IPS DF 19.7 (cell line): ENCODE results near the gene PTPRR.

Experiments
- DNase-seq: peaks from one replicate; pipeline ENCODE4 v3.0.0-alpha.2; 2013; ENCODE audit warnings: low read depth, low spot score

The PTPRR gene

DNA sequence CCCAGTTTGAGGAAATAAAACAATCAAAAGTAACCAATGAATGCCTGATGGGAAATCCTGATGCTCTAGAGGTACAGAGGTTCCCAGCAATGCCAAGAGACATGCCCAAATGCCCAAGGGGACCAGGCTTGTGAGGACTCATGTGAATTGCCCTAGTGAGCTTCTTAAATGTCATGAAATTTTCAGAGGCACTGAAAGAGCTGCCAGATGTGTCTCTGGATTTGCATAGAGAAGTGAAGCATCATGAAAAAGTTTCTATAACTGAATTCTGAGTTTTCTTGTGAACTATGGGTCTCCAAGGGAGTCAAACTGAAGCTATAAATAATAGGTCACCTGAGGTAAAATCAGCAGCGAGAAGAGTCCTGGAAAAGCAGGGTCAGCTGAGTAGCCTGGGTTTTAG is 9.9 kb downstream of the PTPRR start:
- no peak for DNase-seq

DNA sequence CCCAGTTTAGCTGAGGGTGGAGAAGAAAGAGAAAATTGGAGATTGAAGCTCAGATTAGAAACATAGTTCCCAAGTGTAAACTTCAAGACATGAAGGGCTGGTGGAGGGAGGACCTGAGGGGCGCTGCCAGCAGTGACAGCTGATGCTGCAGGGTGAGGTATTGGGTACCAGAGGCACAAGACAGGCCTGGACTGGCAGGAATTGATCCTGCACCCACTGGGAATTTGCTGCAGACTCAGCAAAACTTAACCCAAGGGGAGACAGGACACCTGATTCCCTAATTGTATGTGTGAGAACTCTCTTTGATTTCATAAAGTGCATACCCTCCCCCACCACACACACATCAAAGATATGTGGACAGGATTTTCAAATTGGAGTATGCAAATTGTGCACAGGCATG is 11.6 kb downstream of the PTPRR start:
- no peak for DNase-seq

DNA sequence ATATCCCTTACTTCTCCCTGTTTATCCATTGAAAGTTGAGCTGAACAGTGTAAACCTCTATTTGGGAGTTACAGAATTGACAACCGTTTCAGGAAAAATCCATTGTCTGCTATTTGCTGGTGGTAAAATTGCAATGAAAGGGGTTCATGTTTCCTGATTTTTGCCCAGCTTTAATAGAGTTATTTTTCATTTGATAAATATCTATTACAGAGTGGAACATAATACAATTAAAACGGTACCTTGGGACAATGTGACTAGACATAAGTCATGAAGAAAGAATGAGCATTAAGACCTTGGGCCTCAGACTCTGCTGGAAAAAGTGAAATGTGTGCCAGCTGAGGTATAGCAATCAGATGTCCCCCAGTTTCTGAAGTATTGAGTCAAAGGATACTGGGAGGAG is 13.1 kb downstream of the PTPRR start:
- DNase-seq, result no peak

DNA sequence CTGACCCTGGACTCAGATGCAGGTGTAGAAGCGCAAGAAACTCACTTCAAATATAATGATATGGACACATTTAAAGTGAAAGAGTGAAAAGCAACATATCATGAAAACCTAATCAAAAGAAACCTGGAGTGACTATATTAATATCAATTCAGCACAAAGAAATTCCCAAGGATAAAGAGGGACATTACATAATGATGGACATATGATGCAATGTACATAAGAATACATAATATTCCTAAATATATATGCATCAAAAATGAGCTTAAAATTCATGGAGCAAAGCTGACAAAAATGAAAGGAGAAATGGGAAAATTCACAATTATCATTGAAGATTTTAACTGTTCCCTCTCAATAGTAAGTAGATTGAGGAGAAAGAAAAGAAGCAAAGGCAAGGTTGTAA is 24.6 kb downstream of the PTPRR start:
- DNase-seq, result no peak

DNA sequence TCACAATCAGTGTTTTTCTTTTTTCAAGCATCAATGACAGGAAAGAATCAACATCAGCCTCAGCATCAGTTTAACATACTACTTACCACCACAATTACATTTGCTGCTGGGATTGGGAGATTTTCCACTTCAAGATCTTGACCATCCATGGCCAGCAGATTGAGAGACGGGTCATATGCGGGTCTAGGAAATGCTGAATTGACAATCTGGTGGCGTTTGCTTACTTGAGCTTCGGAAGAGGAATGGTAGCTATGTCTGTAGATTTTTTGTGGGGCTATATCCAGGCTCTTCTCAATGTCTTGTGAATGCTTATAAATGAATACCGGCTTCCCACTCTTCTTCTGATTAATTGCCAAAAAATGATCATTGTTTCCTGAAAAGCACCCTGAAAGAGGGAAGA is 27.9 kb downstream of the PTPRR start:
- DNase-seq, result no peak

DNA sequence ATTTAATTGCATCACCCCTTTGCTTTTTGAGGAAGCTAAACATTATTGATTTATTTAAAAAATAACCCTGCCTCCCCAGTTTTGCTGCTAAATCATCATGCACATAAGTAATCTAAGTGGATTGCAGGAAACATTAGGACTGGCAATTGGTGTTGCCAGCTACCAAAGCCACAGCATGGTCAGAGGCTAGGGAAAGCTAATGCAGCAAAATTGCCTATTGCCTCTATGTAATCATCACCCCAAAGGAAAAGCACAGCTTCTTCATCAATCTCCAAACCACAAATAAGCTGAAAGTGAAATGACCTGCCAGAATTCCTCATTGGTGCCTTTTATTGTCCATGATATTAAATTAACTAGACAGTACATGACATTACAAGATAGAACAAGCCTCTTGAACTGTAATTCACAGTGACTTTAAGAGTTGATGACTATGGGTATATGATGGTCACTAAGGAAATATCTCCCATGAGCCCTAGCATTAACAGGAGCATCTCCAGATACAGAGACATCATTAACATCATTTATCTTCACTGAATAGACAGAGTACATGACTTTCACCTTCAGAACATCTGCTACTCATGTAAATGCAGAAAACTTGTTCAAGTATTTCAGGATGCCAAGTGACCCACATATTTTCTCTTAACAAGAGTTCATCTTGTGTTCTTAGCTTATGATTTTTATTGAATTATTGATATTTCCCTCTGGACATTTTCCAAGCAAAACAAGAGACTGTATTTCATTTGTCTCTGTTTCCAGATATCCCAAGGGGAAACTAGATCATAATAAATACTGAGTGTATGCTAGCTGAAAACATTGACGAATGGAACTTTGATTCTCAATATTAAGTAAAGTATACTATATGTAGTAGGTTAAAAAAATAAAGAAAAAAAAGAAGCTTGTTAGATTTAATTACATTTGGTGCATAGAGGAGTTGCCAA is 29.4 kb downstream of the PTPRR start:
- no peak for DNase-seq

DNA sequence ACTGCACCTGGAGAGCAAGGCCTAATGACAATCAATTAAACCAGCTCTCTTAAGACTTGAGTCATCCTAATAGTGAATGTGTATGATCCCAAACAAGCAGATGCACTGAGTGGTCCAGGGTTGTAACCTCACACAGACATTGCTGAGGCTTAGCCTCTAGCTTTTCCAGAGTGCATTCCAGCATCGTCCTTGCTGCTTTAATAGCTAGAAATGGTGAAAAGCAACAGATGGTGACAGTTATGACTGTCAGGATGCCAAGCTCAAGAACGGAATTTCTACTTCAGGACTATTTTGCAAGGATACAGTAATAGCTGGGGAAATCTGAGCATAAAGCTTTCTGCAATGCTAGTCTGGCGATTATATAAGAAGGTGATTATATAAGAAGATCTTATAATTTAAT is 34.6 kb downstream of the PTPRR start:
- no peak for DNase-seq

DNA sequence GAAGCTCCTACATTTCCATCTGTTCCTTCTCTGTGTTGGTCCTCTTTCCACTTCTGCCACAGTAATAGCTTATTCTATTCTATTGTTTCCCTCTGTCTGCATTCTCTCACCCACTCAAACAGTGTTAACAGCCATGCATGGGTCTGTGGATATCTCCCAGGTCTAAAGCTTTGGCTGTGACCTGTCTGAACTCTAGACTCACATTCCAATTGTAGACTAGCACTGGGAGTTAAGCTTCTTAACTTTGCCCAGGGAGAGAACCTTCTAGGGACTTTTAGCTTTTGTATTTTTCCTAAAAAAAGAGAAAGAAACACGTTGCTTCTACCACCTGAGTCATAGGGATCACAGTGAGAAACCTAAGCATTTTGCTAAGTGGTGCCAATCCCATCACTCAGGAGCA is 36.7 kb downstream of the PTPRR start:
- DNase-seq, result no peak

DNA sequence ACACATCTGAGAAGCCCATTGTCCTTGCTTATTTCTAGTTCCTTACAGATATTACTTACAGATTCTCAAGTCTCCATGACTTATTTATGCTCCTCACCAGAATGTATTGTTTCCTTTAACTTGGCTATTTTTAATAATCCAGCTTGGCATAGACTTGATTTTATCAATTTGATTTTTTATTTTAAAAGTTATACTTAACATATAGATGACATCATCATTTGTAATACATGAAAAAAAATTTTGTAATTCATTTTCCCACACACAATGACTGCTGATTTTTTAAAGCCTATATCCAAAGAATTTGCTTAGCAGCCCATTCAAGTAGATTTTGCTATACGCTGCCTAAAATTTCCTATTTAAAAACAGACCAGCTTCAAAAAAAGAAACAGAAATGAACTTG is 39.8 kb downstream of the PTPRR start:
- no peak for DNase-seq

DNA sequence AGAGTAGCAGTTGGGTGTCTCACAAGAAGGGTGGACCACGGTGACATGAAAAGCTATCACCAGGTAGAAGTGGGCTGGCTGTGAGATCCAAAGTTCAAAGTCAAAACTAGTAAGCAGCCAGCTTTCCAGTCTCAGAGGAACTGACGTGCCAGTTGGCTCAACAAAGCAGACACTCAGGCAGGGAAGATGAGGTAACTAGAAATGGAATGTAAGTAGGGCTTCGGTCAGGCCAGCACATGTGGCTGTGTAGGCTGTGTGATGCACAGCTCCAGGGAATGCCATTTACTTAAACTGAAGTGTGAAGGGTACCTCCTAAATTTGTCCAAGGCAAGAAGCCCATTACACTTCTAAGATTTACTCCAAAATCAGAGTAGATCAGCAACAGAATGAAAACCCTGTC is 43.6 kb downstream of the PTPRR start:
- DNase-seq, result no peak

DNA sequence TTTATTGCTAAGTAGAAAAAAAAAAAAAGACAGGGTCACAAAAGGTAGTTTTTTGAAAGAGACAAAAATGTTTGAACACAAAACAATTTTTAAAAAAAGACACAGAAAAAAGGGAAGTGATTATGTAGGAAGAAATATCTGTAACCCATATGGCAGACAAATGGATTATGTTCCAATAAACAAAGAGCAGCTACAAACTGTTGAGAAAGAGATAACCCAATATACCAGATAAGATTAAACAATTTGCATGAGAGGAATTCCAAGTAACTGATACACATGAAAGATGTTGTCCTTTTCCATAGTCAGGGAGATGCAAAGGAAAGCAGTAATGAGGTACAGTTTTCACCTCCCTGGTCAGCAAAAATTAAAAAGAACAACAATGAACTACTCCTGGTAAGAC is 44.9 kb downstream of the PTPRR start:
- DNase-seq, result no peak

DNA sequence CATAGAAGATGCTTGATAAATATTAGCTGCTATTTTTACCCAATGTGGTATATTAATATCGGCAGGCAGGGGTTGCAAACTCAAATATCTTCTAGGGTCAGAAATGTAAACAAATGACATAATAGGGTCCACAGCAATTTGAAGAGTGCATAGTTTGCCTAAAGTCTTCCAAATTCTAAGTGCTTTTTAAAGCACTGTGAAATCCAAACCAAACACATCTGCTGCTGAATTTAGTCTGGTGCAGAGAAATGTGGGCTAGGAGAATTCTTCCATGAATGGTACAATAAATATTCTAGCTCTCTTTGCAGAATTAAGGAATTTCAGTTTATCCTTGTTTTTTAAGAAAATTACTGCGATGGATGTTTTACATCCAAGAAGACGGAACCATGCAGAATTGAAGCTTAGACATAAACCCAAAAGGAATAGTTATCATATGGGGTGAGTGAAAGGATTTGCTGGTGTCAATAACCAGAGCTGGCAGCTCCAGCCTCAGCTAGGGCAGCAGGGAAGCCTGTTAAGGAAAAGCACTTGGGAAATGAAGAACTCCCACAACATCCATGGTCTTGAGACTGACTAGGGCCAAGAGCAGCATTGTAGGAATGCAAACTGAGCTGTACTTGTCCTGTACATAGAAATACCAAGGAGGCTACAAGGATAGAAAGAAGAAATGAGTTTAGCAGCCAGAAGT is 65.5 kb downstream of the PTPRR start:
- DNase-seq, result no peak

DNA sequence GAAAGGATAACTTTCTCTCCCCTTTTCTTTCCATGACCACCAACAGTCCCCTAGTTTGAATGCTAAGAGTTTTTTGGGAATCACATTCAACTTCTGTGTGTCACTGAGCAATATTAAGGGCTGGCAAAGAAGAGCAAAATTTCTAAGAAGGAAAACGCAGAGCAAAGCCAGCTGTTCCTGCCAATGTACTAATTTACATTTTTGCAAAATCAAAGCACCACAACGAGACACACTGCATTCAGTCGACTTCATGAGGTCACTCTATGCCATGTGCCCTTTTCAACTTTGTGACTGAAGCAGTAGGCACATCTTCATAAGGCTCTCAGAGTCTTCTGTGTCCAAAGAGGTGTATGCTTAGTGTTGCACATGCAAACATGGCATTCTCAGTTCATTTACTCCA is 66.4 kb downstream of the PTPRR start:
- no peak for DNase-seq

DNA sequence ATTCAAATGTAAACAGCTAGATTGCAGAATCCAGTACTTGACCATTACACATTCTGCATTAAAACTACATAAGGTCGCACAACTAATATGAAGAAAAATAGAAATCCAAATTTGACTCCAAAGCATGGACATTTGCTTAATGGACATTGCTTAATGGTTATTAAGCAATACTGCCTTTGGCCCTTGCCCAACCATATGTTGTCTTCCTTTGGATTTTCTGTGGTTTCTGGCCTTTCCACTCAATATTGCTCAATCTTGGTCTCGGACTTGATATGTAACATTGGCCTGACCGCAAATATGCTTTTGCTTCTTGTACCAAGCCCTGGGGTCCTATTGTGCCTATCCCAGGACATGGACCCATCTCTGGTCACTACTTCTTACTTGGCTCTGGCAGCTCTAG is 67.2 kb downstream of the PTPRR start:
- no peak for DNase-seq

DNA sequence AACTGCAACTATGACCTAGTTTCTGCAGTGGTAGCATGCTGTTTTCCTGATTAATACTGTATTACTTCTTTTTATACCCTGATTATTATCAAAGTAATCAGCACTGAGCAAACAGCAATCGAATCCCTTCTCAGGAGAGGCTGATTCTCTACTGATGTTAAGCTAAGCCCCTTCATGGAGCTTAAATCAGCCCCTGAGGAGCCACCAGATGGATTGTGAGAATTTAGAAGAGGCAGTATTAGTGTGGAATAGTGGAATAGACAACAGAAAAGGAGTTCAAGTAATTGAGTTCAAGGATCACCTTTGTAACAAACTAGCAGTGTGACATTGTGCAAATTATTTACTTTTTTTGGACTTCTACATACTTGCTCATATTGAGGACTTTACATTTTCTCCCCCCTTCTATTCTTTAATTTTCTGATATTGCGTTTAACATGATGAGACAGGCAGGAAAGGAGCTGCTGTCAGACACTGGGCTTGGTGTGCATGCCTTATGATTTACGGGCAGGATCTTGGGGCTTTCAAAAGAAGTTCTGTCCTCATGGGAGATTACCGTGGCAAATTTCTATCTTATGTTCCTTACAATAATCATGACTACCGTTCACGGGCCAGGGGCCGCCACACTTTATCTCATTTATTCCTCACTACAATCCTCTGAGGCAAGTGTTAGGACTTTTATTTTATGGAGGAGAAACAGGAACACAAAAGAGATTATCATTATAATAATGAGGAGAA is 68.0 kb downstream of the PTPRR start:
- DNase-seq, result no peak

DNA sequence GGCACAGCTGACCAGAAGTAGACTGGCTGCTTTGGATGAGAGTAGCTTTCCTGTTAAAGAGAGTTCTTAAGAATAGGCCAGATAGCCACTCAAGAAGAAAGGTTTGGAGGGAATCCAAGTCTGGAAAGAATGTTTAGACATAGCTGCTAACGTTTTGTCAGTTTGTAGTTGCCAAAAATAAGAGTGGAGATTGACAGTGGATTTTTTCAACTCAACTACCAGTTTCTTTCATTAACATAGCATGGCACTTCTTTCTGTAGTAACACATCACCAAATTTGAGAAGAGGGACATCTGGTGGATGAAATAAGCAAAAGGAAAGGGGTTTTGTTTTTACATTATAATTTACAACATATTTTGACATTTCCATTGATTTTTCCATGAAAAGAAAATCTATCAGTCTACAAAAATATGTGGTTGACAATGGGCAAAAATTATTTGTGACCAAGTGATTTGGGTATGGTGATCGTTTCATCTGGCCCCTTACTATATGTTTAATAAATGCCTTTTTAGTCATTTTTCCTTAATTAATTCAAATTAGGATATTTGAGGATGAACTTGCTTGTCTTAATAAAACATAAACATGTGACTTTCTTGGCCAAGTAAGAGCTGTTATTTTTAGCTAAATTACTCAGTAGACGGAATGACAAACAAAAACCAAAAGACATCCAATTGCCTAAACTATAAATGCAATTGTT is 71.1 kb downstream of the PTPRR start:
- no peak for DNase-seq

DNA sequence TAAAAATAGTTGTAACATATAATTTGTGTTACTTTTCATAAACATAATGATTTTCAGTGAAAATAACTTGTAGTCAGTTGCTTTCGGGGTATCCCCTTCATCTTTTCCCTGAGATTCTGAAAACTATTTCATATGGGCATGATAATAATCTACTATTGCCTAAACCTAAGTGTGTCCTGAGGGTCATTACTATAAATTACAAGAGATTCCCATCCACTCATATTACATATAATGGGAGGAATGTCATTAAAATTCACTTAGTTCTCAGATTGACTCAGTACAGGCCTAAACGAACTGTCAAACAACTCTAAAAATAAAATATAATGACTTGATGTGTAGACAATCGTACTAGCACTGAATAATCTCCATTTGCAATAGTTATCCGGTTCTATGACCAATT is 72.7 kb downstream of the PTPRR start:
- no peak for DNase-seq

DNA sequence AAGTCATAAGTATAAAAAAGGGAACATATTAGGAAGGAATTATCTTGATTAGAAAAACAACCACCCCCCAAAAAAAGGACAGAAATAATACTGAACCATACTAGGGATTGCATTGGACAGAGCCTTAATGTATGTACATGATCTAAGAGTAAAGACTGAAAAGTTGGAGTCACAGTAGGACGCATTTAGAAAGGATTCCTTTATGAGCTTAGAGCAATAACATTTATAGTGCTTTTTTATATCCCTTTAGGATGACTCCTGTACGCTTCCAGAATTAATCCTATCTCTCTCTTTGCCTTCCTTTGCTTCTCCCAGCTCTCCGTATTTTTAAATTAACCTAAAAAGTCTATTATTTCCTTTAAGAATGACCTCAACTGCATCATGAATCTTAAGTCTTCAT is 75.3 kb downstream of the PTPRR start:
- DNase-seq, result no peak

DNA sequence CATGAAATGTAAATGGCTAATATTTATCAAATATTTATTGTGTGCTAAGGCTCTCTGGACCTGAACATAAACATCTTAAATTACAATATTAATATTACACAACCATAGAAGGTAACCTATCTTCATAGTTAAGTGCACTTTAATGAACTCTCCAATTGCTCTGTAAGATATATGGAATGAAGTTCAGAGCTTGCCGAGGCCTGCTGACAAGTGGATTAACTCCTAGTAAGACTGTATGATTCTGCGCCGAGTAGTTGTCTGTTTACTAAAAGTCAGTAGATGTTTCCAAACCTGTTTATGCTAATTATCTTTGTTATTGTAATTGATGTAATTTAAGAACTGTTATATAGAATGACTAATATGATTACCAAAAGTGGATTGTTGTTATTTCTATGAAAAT is 77.2 kb downstream of the PTPRR start:
- DNase-seq, result no peak

DNA sequence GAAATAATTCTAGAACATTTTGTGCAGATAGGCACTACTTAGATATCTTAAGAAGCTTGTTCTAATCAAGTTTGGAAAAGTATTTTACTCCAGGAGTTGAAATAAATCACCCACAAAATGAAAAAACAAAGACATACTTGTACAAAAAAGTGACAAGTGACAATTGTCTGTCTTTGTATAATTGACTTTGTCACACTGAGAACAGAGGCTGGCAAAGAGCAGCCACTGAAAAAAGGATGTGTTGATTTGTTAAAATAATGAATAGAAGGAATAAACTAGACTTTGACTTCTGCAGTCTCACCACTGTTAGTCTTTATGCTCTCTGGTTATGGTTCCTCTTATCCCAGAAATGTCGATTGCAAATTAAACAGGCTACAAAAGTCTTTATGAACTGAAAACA is 77.6 kb downstream of the PTPRR start:
- no peak for DNase-seq

DNA sequence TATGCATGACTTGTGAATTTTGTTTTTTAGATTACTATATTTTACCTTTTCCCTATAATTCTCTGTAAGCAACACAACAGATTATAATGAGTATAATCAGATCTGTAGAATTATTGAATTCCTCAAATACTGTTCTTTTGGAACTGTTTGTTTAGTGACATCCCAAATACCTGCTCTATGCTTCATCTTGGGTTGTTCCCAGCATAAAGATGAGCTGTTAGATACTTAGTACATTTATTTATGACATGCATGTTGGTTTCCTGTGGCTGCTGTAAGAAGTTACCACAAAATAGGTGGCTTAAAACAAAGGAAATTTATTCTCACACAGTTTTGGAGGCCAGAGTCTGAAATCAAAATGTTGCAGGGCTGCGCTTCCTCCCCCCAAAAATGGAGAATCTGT is 78.4 kb downstream of the PTPRR start:
- DNase-seq, result no peak
